22Rv1 (cell line): ENCODE measurements around the gene MYD88.

Experiments
- ZFX ChIP-seq: fragments of 450-650 bp; IDR thresholded peaks from 2 replicates; pipeline ENCODE4 v1.6.1; 2017; ENCODE audit warnings: antibody characterized with exemption, borderline replicate concordance
- TF ChIP-seq, protein P1 (sequence below): fragments of 450-650 bp; IDR thresholded peaks from 2 replicates; pipeline ENCODE4 v1.5.1; 2017; ENCODE audit warnings: mild to moderate bottlenecking

DNA sequence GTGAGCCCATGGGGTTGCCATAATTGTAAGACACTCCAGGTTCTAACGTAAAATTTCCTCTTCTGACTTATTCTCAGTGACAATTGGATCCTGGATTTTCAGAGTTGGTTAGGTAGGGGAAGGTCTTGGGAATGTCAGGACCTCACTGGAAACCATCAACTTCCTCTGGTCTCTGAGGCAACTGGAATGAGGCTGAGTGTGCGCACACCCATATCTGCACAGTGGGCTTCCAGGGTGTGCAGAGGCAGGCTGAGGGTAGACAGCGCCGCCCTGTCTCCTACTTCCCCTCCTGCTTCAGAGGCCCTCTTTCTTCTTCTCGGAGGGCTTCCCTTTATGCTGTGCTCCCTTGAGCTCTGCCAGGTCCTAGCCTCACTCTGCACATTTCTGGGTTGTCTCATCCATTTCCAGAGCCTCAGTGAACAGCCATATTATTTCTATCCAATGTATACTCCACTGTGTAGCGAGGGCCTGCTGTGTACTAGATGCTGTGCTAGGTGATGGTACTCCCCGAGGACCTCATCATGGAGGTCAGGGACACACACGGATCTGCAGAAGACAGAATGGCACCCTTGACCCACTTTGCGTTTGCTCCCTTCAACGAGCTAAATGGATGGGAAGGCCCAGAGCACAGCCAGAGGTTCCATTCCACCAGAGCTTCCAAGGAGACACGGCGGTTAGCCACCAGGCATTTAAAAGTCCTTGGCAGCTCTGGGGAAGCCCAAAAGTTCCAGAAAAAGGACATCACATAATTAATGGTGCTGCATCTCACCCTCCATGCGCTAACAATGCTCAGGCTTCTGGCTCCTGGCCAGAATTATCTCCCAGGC lies 19.8 kb upstream of the MYD88 start:
- TF ChIP-seq, protein P1, sequence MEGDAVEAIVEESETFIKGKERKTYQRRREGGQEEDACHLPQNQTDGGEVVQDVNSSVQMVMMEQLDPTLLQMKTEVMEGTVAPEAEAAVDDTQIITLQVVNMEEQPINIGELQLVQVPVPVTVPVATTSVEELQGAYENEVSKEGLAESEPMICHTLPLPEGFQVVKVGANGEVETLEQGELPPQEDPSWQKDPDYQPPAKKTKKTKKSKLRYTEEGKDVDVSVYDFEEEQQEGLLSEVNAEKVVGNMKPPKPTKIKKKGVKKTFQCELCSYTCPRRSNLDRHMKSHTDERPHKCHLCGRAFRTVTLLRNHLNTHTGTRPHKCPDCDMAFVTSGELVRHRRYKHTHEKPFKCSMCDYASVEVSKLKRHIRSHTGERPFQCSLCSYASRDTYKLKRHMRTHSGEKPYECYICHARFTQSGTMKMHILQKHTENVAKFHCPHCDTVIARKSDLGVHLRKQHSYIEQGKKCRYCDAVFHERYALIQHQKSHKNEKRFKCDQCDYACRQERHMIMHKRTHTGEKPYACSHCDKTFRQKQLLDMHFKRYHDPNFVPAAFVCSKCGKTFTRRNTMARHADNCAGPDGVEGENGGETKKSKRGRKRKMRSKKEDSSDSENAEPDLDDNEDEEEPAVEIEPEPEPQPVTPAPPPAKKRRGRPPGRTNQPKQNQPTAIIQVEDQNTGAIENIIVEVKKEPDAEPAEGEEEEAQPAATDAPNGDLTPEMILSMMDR: no peak
- TF ChIP-seq ZFX: no peak
